Forelimb muscle (tissue), 1 donor: ENCODE results near the gene PLCL2. TPM values are rescaled to one million over a fixed set of nuclear protein-coding genes. Genes with fewer than 3 reads are reported as not detected.
"Not testable (repeated sequence)": the region's sequence is repeated elsewhere in the genome, so short reads cannot be mapped to it uniquely, and the experiment has no call there.

Source experiments
- DNase-seq: peaks from one replicate; pipeline ENCODE4 v3.0.0-alpha.2; 2013; ENCODE audit warnings: low read depth
- polyA plus RNA-seq: library from polyadenylated mRNA; unstranded; fragments of 120-200 nt; gene quantifications from one replicate; pipeline ENCODE4 v1.2.1, GENCODE V29; 2013; ENCODE audit not compliant: insufficient read length

The PLCL2 gene
- polyA plus RNA-seq, 1 donor: 13.7 TPM

DNA sequence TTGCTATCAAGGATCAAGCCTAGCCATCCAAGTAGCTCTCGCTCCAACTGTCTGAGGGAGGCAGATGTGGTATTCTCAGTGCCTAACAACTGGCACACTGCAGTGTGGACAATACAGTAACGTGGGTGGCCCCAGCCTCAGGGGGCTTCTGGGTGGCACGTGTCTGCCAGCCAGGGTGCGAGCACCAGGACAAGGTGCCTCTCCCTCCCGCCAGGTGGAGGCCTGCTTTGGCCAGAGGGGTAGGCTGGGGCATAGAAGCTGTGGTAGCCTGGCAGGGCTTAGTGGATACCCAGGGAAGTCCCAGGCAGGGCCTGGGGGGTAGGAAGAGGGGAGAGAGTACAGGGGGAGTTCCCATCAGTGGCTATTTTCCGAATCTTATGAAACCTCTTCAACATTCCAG, 234.0 kb downstream of the PLCL2 start:
- no peak for DNase-seq

DNA sequence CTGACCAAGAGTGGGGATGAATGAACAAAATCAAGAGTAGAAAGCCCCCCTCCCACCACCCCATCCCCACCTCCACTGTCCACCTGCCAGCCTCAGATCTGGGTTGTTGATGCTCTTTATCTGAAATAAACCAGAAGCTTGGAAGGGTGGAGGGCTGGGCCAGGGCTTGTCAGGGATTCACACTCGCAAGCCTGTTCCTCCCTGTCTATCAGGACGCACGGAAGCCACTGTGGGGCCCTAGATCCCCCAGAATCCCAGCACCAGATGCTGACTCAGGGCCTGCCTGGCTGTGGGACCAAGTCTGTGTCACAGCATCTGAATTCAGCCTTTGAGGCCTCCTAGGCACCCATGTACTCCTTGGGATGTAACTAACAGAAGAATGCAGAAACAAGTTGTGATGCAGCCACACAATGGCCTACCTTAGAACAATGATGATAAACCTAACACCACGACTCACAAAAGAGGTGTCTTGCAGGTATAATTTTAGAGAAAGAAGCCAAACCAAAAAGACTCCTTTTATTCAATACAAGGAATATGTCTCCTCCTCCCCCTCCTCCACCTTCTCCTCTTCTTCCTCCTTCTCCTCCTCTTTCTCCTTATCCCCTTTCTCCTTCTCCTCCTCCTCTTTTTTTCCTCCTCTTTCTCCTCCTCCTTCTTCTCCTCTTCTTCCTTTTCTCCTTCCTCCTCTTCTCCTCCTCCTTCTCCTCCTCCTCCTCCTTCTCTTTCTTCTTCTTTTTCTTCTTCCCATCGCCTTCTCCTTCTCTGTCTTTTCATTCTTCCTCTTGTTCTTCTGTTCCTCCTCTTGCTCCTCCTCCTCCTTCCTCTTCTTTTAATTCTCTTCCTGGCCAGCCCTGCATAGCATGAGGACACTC, 234.7 kb downstream of the PLCL2 start:
- DNase-seq: no peak

DNA sequence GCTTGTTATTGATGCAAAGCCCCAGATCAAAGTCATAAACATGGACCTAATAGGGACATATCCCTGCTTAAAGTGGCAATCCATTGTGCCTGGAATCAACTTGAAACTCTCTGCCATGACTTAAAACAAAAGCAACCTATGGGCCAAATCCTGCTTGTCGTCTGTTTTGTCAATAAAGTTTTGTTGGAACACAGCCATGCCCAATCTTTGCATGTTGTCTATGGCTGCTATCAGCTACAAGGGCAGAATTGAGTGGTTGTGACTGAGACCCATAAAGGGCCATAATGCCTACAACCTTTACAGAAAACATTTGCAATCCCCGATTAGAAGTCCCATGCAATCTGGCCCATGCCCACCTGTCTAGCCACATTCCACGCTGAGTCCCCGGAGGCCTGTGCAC, 235.4 kb downstream of the PLCL2 start:
- DNase-seq: no peak

DNA sequence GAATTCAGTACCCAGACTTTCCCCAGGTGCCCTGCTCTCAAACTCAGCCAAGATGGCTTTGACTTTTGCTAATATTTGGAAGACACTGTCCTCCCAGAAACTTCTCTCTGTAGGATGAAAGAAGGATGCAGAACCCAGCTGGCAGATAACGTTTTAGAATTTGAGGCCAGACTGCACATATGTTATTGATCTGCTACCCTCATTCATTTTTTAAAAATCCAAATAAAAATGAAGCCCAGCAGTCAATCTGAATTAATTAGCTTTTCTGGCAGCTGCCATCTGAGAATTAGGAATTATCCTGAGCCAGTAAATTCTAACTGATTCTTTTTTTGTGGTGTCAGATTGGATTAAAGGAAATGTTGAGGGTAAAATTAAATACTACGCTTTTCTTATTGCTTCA, 236.6 kb downstream of the PLCL2 start:
- no peak for DNase-seq

DNA sequence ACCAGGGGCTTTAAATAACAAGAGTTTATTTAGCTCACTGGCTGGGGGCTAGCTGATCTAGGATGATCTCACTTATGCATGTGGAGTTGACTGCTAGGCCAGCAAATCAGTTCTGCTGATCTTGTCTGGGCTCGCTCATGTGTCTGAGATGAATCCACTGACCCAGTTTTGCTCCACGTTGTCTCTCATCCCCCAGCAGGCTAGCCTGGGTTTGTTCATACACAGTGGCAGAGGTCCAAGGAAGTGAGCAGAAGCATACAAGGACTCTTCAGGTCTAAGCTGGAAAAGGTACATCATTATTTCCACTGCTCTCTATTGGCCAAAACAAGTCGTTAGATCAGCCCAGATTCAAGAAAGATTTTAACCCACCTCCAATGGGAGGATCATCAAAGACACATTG, 238.0 kb downstream of the PLCL2 start:
- DNase-seq: no peak

DNA sequence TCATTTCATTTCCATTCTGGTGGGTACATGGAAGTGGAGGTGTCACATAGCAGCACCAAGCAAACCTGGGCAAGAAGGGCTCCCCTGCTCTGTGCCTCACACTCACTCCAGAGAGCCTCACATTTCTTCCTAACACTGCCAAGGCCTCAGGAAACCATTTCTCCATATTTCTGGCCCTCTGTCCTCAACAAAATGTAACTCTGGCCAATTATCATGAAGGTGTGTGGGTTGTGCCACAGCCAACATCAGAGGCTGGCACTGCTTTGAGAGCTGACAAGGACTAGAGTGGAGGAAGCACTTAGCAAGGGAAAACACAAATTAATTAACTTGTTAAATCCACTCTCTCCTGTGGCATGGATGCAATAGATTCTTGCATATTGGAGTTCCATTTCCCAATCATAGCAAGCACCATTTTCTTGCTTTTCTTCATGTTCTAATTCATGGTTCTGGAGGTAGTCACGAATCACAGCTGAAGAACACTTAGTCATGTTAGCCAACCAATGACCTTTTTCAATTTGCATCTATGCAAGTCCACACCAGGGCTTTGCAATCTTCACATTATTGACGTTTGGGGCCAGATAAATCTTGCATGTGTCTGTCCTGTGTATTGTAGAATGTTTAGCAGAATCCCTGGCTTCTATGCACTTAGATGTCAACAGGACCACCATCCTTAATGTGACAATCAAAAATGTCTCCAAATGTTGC, 241.1 kb downstream of the PLCL2 start:
- no peak for DNase-seq

DNA sequence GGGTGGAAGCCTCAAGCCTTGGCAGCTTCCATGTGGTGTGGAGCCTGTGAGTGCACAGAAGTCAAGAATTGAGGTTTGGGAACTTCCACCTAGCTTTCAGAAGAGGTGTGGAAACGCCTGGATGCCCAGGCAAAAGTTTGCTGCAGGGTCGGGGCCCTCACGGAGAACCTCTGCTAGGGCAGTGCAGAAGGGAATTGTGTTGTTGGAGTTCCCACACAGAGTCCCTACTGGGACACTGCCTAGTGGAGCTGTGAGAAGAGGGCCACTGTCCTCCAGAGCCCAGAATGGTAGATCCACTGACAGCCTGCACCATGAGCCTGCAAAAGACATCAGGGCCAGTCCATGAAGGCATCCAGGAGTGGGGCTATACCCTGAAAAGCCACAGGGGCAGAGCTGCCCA, 243.9 kb downstream of the PLCL2 start:
- not testable (repeated sequence) for DNase-seq

DNA sequence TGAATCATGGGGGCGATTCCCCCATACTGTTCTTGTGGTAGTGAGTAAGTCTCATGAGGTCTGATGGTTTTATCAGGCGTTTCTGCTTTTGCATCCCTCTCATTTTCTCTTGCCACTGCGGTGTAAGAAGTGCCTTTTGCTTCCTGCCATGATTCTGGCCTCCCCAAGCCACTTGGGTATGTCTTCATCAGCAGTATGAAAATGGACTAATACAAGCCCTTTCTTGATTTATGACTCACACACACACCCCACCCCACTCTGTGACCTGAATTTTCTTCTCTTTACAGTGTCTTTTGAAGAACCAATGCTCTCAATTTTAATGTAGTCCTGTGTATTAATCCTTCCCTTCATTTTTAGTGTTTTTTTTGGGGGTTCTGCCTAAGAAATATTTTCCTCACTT, 244.8 kb downstream of the PLCL2 start:
- no peak for DNase-seq

DNA sequence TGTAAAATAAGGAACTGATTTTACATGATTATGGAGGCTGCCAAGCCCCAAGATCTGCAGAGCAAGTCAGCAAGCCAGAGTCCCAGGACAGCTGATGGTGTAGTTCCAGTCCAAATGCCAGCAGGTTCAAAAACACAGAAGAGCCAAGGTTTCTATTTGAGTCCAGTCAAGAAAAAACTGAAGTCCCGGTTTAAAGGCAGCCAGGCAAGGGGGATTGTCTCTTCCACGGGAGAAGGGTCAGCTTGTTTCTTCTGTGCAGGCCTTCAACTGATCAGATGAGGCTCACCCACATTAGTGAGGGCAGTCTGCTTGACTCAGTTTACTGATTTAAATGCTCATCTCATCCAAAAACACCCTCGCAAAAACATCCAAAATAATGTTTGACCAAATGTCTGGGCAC, 246.2 kb downstream of the PLCL2 start:
- no peak for DNase-seq

DNA sequence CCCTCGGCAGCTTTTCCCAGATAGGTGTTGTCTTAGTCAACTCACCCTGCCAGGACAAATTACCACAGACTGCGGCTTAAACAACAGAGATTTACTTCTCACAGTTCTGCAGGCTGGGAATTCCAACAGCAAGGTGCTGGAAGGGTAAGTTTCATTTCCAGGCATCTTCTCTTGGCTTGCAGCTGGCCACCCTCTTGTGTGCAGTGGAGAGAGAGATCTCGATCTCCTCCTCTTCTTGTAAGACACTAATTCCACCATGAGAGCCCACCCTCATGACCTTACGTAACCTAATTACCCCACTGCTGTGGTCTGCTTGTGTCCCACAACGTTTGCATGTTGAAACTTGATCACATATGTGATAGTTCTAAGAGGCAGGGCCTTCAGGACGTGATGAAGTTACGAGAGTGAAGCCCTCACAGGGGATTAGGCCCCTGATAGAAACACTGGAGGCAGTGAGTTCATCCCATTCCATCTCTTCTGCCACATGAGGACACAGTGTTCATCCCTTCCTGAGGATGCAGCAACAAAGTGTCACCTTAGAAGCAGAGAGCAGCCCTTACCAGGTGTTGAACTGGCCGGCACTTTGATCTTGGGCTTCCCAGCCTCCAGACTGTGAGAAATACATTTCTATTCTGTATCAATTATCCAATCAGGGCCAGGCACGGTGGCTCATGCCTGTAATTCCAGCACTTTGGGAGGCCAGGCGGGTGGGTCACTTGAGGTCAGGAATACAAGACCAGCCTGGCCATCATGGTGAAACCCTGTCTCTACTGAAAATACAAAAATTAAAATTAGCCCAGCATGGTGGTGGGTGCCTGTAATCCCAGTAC, 247.7 kb downstream of the PLCL2 start:
- no peak for DNase-seq

DNA sequence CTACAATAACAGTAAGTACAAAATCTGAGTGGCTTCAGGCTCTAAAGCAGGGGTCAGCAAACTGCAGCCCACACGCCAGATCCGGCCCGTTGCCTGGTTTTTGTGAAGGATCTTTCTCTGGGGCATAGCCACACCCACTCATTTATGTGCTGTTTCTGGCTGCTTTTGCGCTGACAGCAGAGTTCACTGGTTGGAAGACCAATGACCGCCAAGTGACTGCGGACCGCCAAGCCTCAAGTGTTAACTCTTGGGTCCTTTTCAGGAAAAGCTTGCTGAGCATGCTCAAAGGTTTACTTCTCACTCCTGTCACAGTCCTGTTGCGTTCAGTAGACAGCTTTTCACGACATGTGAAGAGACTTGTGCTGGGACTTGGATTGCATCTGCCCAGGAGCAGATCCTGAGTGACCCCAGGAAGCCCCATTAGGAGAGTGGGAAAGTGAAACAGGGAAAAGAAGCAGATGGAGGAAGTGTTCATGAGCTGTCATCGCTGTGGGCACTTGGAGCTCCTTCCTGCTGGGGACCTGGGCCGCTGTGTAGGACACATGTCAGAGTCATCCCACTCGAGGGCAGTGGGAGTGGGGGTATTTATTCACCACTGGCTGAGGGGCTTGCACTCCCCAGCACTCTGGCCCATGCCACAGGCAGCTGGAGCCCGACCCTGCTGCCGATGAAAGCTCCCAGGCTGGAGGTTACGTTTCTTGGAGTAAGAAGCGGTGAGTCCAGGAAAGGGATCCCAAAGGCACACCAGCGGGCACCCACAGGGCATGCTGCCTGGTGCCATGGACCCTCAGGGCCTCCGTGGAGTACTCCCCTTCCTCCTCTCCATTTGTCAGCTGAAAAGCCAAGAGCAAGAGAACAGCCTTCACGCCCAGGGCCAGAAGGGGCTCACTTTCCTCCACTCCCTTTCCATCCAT, 249.1 kb downstream of the PLCL2 start:
- peak; percentile 25 for DNase-seq

DNA sequence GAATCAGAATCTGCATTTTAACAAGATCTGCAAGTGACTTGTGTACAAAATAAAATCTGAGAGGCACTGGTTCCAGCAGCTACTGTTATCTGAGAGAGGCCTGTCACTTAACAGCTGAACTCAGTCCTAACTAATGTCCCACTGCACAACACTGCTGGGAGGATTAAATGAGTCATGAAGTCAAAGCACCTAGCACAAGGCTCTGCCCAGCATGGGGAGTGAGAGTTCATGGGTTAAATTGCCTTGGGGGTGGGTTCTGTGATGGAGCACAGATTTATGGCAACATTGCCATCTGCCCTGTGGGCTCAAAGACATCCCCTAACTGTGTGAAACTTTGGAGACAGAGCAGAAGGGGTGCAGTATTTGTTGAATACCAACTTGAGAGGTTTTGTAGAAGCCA, 250.9 kb downstream of the PLCL2 start:
- no peak for DNase-seq

DNA sequence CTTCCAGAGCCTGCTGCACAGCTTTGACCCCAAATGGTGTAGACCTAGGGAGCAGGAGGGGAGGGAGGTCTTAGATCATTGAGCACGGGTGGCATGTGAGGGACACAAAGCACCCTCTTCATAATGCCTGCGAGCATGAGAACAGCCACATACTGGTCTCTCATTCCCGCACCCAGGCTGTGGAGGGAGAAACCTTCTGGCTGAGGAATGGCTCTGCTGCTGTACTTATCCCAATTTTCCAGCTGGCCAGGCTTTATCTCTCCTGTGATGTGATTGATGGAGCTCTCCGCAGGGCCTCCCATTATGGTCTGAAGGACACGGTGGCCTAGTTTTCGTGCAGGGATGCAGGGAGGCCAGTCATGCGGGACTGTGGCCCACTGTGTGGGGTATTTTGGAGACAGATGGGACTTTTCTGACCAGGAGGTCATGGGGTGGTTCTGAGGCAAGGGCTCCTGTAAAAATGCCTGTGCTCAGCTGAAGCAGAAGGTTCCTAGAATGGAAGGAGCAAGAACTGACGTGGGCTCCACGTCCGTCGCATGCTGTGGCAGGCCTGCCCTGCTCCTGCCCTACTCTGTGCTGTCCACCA, 251.5 kb downstream of the PLCL2 start:
- no peak for DNase-seq

DNA sequence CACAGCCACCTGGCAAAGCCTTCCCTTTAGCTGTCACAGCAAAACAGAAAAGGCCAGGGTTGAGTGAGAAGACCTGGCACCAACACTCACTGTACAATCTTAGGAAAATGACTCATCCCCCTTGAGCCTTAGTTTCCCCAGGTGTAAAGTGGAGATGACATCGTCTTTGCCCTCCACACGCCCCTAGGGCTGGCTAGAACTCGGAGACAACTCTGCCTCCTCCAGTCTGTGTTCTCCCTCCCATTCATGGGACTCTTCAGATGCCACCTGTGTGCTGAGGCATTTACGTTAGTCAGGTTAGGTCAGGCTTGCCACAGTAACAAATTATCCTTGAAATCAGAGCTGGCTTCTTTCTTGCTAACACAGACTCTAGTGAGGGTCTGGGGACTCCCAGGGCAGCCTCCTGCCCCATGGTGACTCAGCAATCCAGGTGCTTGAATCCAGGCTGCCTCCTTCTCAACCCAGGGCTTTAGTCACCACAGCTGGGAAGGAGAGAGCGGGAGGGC, 252.6 kb downstream of the PLCL2 start:
- DNase-seq: no peak

DNA sequence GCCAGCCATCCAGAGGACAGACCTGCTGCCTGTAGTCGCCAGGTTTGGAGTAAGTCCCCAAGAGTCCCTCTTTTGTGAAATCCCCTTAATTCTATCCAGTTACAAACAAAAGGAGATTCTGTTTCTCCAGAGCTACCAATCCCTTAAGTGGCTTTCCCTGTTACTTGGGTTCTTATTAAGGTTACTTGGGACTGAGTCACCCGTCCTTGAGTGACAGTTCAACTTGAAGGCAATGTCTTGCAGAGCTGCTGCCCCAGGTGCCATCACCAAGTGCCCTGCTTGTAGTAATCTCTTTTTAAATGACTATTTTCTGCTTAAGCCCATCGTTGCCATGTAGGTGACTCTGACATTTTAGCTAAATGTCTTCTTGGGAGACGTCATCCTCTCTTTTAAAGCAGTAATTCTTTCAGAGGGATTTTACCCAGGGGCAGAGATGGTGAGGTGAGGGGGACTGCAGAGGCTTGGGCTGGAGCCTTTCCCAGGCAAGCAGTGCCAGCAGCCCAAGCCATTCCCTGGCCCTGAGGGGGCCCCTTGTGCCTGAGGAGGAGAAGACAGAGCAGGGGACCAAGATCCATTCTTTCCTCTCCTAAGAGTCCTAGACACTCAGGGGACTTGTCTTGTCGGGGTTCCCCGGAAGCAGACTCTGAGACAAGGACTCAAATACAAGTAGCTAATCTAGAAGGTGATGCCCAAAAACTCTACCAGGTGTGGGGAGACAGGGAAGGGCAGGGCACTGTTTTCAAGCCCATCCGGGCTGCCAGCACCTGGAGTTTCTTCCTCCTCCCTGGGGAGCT, 253.7 kb downstream of the PLCL2 start:
- DNase-seq: no peak
